Panc1 (cell line): Measurements from ENCODE around the gene MAGEH1.

ENCODE experiments used
- CTCF ChIP-seq: fragments of 450-650 bp; IDR thresholded peaks from 2 replicates; pipeline ENCODE4 v1.5.1; 2017; ENCODE audit warnings: mild to moderate bottlenecking
- POLR2AphosphoS5 ChIP-seq: IDR thresholded peaks from 2 replicates; pipeline ENCODE4 v1.6.1; 2012; ENCODE audit warnings: mild to moderate bottlenecking, low read depth, low read length, moderate library complexity

- no peak for TF ChIP-seq CTCF
- no peak for TF ChIP-seq POLR2AphosphoS5
These were observed 28.6 kb downstream of the MAGEH1 start for GRCh38 chrX:55480390-55481062.
